MCF 10A (cell line): Measurements from ENCODE around the gene CDK15. TPM values are rescaled to one million over a fixed set of nuclear protein-coding genes. Genes with fewer than 3 reads are reported as not detected.

Source experiments
- BruUV-seq: library from RNA; stranded (reverse); fragments of 400-500 nt; replicated peaks from 2 replicates; lab custom pipeline; 2021; lab: Mats Ljungman, UMichigan
- CTCF ChIA-PET: fragments of 300-600 bp; sonication (Branson Sonifier 250); formaldehyde crosslinking; extraction: SDS; loops from one replicate; lab custom pipeline; 2021; ENCODE audit warnings: antibody characterized with exemption, inconsistent platforms; lab: Yijun Ruan, JAX
- POLR2A ChIA-PET: fragments of 300-600, 350-650 bp; sonication (Branson Sonifier 250); formaldehyde crosslinking; extraction: SDS; loops from one replicate; lab custom pipeline; 2020; ENCODE audit warnings: antibody characterized with exemption, inconsistent platforms; lab: Yijun Ruan, JAX
- DNase-seq: peaks from one replicate; pipeline ENCODE4 v3.0.0-alpha.2; 2018; ENCODE audit not compliant: unreplicated experiment
- H3K27ac Mint-ChIP-seq: one replicate; pipeline ENCODE4 v1.8.0; 2022; ENCODE audit warnings: mild to moderate bottlenecking, low read depth, mixed read lengths; ENCODE audit not compliant: unreplicated experiment
- H3K27me3 Mint-ChIP-seq: one replicate; pipeline ENCODE4 v1.8.0; 2022; ENCODE audit warnings: mixed read lengths; ENCODE audit not compliant: insufficient read depth, unreplicated experiment
- H3K36me3 Mint-ChIP-seq: one replicate; pipeline ENCODE4 v1.8.0; 2022; ENCODE audit warnings: mild to moderate bottlenecking, moderate library complexity, mixed read lengths; ENCODE audit not compliant: insufficient read depth, unreplicated experiment
- H3K4me1 Mint-ChIP-seq: one replicate; pipeline ENCODE4 v1.8.0; 2022; ENCODE audit warnings: mixed read lengths; ENCODE audit not compliant: insufficient read depth, unreplicated experiment
- H3K4me3 Mint-ChIP-seq: one replicate; pipeline ENCODE4 v1.8.0; 2022; ENCODE audit warnings: mild to moderate bottlenecking, moderate library complexity, mixed read lengths; ENCODE audit not compliant: unreplicated experiment
- H3K9me3 Mint-ChIP-seq: one replicate; pipeline ENCODE4 v1.8.0; 2022; ENCODE audit warnings: mixed read lengths; ENCODE audit not compliant: unreplicated experiment
- intact Hi-C: fragments of 100-400 bp; cut with micrococcal nuclease; formaldehyde crosslinking; loops from 2 replicates; pipeline ENCODE4 v1.14.1; 2022
- total RNA-seq: library from RNA; stranded (reverse); gene quantifications from 2 replicates; pipeline ENCODE4 v1.2.3, GENCODE V29; 2022
- TF ChIP-seq, protein P1 (sequence below): fragments of 200-600 bp; IDR thresholded peaks from one replicate; pipeline ENCODE4 v1.8.0; 2022; ENCODE audit warnings: antibody characterized with exemption, mild to moderate bottlenecking; ENCODE audit not compliant: unreplicated experiment

CDK15 gene
- total RNA-seq, 1 experiment from 2014 or later: not detected

- no peak overlapping the region for H3K27ac Mint-ChIP-seq
Observed at GRCh38 chr2:201777043-201777442, 29.3 kb upstream of the CDK15 start.

GRCh38 chr2:201777869-201778268, 28.5 kb upstream of the CDK15 start:
- TF ChIP-seq, protein P1, sequence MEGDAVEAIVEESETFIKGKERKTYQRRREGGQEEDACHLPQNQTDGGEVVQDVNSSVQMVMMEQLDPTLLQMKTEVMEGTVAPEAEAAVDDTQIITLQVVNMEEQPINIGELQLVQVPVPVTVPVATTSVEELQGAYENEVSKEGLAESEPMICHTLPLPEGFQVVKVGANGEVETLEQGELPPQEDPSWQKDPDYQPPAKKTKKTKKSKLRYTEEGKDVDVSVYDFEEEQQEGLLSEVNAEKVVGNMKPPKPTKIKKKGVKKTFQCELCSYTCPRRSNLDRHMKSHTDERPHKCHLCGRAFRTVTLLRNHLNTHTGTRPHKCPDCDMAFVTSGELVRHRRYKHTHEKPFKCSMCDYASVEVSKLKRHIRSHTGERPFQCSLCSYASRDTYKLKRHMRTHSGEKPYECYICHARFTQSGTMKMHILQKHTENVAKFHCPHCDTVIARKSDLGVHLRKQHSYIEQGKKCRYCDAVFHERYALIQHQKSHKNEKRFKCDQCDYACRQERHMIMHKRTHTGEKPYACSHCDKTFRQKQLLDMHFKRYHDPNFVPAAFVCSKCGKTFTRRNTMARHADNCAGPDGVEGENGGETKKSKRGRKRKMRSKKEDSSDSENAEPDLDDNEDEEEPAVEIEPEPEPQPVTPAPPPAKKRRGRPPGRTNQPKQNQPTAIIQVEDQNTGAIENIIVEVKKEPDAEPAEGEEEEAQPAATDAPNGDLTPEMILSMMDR: no peak
- intact Hi-C loops: no loop called here
- H3K36me3 Mint-ChIP-seq: peaks cover 6% of the 10 kb centered on the region
- H3K9me3 Mint-ChIP-seq: no peaks in the 10 kb centered on the region
- H3K27ac Mint-ChIP-seq: no peak overlapping the region
- BruUV-seq: no TSS peak
- H3K4me1 Mint-ChIP-seq: peaks cover 18% of the 10 kb centered on the region
- CTCF ChIA-PET: interaction anchor here (0.7 to 1.1 kb wide), 2 partner anchors 13 to 24 kb away, joined by 3 to 4 read pairs; no protein-coding TSS in a partner anchor
- no peaks in the 10 kb centered on the region for H3K27me3 Mint-ChIP-seq
- H3K4me3 Mint-ChIP-seq: no peak overlapping the region
- no peak for DNase-seq
- POLR2A ChIA-PET: interaction anchor here (0.6 to 1.5 kb wide), 5 partner anchors 14 to 544 kb away, joined by 3 to 6 read pairs (median 4); no protein-coding TSS in a partner anchor

More at GRCh38 chr2:201777043-201777442, 29.3 kb upstream of the CDK15 start:
- Mint-ChIP-seq H3K4me3 (no peak overlapping the region), H3K4me1 (peaks cover 18% of the 10 kb centered on the region), H3K27me3 (no peaks in the 10 kb centered on the region), H3K9me3 (no peaks in the 10 kb centered on the region), H3K36me3 (peaks cover 6% of the 10 kb centered on the region)
- ChIA-PET CTCF (interaction anchor here (1.1 kb wide), 1 partner anchor 23 kb away, joined by 4 read pairs; no protein-coding TSS in a partner anchor), POLR2A (interaction anchor here (1.0 to 1.5 kb wide), 4 partner anchors 9 to 490 kb away, joined by 3 to 4 read pairs (median 3); no protein-coding TSS in a partner anchor)
- no peak for DNase-seq
- TF ChIP-seq, protein P1: no peak
- intact Hi-C loops: no loop called here
- BruUV-seq: no TSS peak

GRCh38 chr2:201779901-201780673, 26.2 kb upstream of the CDK15 start:
- POLR2A ChIA-PET: interaction anchor here (0.6 to 2.6 kb wide), 28 partner anchors 9 to 891 kb away, joined by 3 to 17 read pairs (median 4); partner anchors contain the start of genes CDK15, NIF3L1, ORC2 and PPIL3
- Mint-ChIP-seq H3K4me1 (peaks cover 13% of the 10 kb centered on the region), H3K27me3 (no peaks in the 10 kb centered on the region), H3K9me3 (no peaks in the 10 kb centered on the region), H3K4me3 (peak overlapping the region; percentile 95), H3K27ac (peak overlapping the region; percentile 97), H3K36me3 (peaks cover 6% of the 10 kb centered on the region)
- intact Hi-C loops: loop anchor here (5.0 to 10.0 kb wide), 2 partner anchors 377 to 595 kb away; partner anchors contain the start of gene BMPR2
- DNase-seq: peak; percentile 6
- TF ChIP-seq, protein P1: no peak
- CTCF ChIA-PET: interaction anchor here (0.6 to 1.7 kb wide), 5 partner anchors 16 to 399 kb away, joined by 3 to 8 read pairs (median 3); no protein-coding TSS in a partner anchor
- TSS peak; percentile 48 for BruUV-seq
